Cardiac fibroblast (primary cell): ENCODE measurements around the gene LRIT1.

Experiments
- DNase-seq, 2 donors: peaks; one replicate each; pipeline versions ENCODE4 v3.0.0 to v3.0.0-alpha.2; 2010; ENCODE audit warnings: low read depth in 2 of 2
- H3K4me3 ChIP-seq, 2 donors: replicated peaks in 1 of 2; 1 replicate in 1 of 2; 2 replicates in 1 of 2; pipeline ENCODE4 v1.5.1; 2011; ENCODE audit warnings: low read depth in 2 of 2, low read length in 2 of 2, mild to moderate bottlenecking in 2 of 2, moderate library complexity in 1 of 2
- TF ChIP-seq, protein P1 (sequence below): IDR thresholded peaks from one replicate; pipeline ENCODE4 v1.5.1; 2011; ENCODE audit warnings: low read depth, mild to moderate bottlenecking, low read length, inconsistent platforms

LRIT1 gene

DNA sequence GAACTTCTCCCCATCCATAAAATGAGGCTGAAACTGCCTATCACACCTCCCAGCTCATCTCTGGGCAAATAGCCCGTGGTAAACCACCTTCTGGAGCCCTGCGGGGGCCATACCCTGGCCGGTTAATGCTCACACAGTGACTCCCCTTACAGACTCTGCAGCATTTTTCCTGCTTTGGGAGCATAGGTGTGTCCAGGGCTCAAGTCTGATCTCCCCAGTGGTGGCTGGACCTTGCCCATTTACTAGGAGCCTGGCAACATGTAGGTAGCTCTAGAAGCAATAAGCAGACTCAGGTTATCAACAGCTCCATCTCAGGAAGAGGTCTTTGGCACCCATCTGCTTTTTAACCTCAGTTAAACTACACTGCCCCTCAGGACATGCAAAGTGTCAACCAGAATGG is 52.5 kb downstream of the LRIT1 start:
- TF ChIP-seq, protein P1, sequence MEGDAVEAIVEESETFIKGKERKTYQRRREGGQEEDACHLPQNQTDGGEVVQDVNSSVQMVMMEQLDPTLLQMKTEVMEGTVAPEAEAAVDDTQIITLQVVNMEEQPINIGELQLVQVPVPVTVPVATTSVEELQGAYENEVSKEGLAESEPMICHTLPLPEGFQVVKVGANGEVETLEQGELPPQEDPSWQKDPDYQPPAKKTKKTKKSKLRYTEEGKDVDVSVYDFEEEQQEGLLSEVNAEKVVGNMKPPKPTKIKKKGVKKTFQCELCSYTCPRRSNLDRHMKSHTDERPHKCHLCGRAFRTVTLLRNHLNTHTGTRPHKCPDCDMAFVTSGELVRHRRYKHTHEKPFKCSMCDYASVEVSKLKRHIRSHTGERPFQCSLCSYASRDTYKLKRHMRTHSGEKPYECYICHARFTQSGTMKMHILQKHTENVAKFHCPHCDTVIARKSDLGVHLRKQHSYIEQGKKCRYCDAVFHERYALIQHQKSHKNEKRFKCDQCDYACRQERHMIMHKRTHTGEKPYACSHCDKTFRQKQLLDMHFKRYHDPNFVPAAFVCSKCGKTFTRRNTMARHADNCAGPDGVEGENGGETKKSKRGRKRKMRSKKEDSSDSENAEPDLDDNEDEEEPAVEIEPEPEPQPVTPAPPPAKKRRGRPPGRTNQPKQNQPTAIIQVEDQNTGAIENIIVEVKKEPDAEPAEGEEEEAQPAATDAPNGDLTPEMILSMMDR, result no peak
- DNase-seq, result no peak
- H3K4me3 ChIP-seq, result no peak overlapping the region

DNA sequence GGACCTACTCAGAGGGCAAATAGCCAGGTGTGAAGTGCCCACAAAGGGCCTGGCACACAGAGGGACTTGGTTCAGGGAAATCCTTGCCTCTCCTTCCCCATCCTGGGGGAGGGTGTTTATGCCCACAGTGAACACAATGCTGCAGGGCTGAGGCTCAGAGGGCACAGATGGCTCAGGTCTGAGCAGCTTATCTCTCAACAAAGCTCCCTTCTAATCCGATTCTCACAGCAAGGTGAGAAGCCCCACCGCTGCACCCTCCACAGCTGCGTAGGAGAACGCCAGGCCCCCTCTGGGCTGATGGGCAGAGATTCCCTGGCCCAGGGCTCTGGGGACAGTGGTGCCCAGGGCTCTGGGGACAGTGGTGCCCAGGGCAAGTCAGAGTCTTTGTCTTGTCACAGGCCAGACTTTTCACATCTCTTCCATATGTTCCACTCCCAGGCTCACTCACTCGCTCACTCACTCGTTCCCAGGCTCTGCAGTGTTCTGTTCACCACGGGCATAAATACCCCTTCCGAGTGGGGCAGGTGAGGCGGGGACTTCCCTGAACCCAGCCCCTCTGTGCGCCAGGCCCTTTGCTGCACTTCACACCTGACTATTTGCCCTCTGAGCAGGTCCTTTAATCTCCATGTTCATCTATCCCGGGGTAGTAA is 55.7 kb downstream of the LRIT1 start:
- H3K4me3 ChIP-seq, result no peak overlapping the region
- TF ChIP-seq, protein P1, result no peak
- DNase-seq, result no peak

DNA sequence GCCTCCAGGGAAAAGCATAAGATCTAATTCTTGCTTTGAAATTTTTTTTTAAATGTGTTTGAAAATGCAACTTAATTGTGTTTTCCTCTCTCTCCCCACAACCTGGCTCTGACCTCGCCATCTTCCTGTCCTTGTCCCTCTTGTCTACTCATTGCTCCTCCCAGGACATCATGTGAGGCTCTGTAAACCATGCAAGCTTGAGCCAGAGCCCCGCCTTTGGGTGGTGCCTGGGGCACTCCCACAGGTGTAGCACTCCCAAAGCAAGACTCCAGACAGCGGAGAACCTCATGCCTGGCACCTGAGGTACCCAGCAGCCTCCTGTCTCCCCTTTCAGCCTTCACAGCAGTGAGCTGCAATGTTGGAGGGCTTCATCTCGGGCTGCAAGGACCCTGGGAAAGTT is 56.8 kb downstream of the LRIT1 start:
- no peak for DNase-seq
- H3K4me3 ChIP-seq, result no peak overlapping the region
- TF ChIP-seq, protein P1, result no peak

DNA sequence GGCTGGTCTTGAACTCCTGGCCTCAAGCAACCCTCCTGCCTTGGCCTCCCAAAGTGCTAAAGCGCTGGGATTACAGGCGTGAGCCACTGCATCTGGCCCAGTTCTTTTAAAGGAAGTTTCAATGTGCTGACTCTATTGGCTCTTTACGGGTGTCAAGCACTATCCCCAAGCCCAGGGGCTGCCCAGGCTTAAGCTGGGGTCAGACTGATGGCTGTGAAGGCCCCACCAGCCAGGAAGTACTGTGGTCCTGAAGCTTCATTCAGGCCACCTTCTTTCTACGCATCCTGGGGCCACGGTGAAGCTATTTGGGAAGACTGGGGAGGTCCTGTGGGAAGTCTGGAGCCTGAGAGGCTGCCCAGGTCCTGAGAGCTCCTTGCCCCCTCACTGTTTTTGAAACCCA is 59.7 kb downstream of the LRIT1 start:
- TF ChIP-seq, protein P1, result no peak
- no peak overlapping the region for H3K4me3 ChIP-seq
- no peak for DNase-seq
